ENCODE data around the gene ARMH3. TPM values are rescaled to one million over a fixed set of nuclear protein-coding genes. Genes with fewer than 3 reads are reported as not detected.
A peak's percentile ranks its signal among the peaks of the same experiment; 100 is the strongest.

The ARMH3 gene
- total RNA-seq, 4 donors from 2014 or later = 9.7 to 14.9 (median 13.4) TPM

DNA sequence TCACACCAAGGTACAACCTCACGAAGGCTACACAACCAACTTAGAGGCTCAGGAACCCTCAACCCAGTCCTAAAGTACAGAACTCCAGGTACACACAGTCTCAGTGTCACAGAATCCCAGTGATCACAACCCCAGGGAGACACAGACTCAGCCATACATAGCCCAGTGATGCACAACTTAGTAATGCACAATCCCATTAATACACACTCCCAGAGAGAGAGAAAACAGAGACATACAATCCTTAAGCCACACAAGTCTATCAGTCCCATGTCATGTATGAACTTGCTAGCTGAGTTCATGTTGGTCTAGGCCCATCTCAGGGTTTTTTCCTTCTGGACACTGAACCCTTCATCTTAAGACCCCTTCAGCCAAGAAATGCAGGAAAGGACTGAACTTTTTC is 217.0 kb downstream of the ARMH3 start:
- DNase-seq (no peak), ATAC-seq (peak in 1 of 2 donors; percentile 21)
- H3K36me3 ChIP-seq = no peaks in the 10 kb centered on the region
- TF ChIP-seq, protein P1, sequence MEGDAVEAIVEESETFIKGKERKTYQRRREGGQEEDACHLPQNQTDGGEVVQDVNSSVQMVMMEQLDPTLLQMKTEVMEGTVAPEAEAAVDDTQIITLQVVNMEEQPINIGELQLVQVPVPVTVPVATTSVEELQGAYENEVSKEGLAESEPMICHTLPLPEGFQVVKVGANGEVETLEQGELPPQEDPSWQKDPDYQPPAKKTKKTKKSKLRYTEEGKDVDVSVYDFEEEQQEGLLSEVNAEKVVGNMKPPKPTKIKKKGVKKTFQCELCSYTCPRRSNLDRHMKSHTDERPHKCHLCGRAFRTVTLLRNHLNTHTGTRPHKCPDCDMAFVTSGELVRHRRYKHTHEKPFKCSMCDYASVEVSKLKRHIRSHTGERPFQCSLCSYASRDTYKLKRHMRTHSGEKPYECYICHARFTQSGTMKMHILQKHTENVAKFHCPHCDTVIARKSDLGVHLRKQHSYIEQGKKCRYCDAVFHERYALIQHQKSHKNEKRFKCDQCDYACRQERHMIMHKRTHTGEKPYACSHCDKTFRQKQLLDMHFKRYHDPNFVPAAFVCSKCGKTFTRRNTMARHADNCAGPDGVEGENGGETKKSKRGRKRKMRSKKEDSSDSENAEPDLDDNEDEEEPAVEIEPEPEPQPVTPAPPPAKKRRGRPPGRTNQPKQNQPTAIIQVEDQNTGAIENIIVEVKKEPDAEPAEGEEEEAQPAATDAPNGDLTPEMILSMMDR (IDR thresholded peaks at IDR 0.05 in 4 of 5, conservative IDR thresholded peaks at IDR 0.05 in 1 of 5) = no peak
- TF ChIP-seq POLR2A (IDR thresholded peaks at IDR 0.05) = no peak
- in situ Hi-C loops (cut with MboI; ENCODE audit: low sequenced_read_pairs in 4 of 4) = loop anchor here in 2 of 4 donors (5.0 to 10.0 kb wide), 3 partner anchors 173 to 236 kb away; no protein-coding TSS in a partner anchor
- H3K27ac ChIP-seq = no peak overlapping the region
- no peaks in the 10 kb centered on the region for H3K27me3 ChIP-seq
- intact Hi-C loops (cut with DNase I; ENCODE audit: low total_unique reads) = no loop called here
- no peak overlapping the region for H3K4me3 ChIP-seq
- no peaks in the 10 kb centered on the region for H3K9me3 ChIP-seq
- H3K4me1 ChIP-seq = peaks cover 14 to 37% of the 10 kb centered on the region in 2 donors

DNA sequence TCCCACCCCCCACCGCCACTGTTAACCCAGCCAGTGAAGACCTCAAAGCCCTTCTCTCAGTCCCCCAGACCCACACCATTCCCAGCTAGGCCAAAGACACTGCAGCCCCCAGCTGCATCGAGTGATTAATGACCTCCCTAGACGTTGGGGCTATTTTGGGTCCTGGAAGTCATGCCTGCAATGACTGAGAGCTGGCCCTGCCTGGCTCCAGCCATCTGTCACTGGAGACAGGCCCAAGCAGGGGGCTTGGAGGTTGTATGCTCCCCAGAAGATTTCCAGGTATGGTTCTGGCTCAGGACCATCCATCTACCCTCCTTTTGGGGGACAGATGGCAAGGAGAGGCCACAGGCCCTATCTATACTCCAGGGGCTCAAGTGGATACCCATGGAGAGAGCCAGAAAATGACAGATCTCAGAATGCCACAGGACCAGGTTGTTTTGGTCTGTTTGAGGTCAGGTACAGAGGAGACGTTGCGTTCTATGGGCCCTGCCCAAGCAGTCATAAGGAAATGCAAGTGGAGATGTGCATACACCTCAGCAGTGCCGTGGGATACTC is 217.5 kb downstream of the ARMH3 start:
- in situ Hi-C loops (cut with MboI; ENCODE audit: low sequenced_read_pairs in 4 of 4) (loop anchor here in 2 of 4 donors (5.0 to 10.0 kb wide), 3 partner anchors 174 to 236 kb away; no protein-coding TSS in a partner anchor), intact Hi-C loops (cut with DNase I; ENCODE audit: low total_unique reads) (no loop called here)
- DNase-seq (no peak), ATAC-seq (no peak)
- H3K36me3 ChIP-seq = no peaks in the 10 kb centered on the region
- H3K27ac ChIP-seq = no peak overlapping the region
- no peak overlapping the region for H3K4me3 ChIP-seq
- no peaks in the 10 kb centered on the region for H3K9me3 ChIP-seq
- peaks cover 14 to 32% of the 10 kb centered on the region in 2 donors for H3K4me1 ChIP-seq
- H3K27me3 ChIP-seq = no peaks in the 10 kb centered on the region
- TF ChIP-seq POLR2A (IDR thresholded peaks at IDR 0.05) = no peak
- TF ChIP-seq, protein P1 (IDR thresholded peaks at IDR 0.05 in 4 of 5, conservative IDR thresholded peaks at IDR 0.05 in 1 of 5) = no peak

DNA sequence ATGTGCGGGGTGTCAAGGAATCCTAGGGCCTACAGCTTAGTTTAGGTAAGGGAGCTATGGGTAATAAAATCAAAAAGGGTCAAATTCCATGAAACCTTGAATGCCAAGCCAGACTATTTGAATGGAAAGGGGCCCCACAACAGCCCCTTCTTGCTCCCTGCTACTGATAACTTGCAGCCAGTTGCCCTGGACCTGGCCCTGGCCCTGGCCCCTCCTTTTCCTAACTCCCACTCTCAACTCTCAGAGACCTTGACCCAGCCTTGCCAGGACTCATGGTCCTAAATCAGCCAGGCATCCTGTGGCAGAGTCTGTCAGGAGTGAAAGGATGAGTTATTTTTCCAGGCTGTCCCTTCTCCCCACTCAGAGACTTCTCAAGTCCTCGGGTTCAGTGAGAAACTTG is 218.2 kb downstream of the ARMH3 start:
- no peaks in the 10 kb centered on the region for H3K36me3 ChIP-seq
- DNase-seq (no peak), ATAC-seq (no peak)
- H3K9me3 ChIP-seq = no peaks in the 10 kb centered on the region
- in situ Hi-C loops (cut with MboI; ENCODE audit: low sequenced_read_pairs in 4 of 4) = loop anchor here in 2 of 4 donors (5.0 to 10.0 kb wide), 3 partner anchors 175 to 237 kb away; no protein-coding TSS in a partner anchor
- TF ChIP-seq POLR2A (IDR thresholded peaks at IDR 0.05) = no peak
- TF ChIP-seq, protein P1 (IDR thresholded peaks at IDR 0.05 in 4 of 5, conservative IDR thresholded peaks at IDR 0.05 in 1 of 5) = no peak
- H3K27me3 ChIP-seq = no peaks in the 10 kb centered on the region
- intact Hi-C loops (cut with DNase I; ENCODE audit: low total_unique reads) = no loop called here
- H3K4me1 ChIP-seq = peaks cover 14 to 32% of the 10 kb centered on the region in 2 donors
- no peak overlapping the region for H3K27ac ChIP-seq
- no peak overlapping the region for H3K4me3 ChIP-seq

DNA sequence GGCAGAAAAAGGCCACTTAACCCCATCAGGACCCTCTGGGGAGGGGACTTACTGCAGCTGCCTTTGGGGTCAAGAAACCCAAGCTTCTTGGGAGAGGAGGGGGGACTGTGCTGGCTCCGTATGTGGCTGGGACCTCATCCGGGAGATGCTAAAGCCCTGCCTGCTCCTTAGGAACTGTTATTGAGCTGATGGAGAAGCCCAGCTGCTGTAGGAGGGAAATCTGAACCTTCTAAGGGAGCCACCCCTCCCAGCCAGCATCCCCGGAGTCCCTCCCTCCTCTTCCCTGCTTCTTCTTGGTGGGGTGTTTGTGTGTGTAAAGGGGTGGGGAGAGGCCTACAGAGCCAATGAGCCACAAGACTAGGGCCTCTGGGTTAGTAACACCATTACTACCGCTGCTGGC is 220.6 kb downstream of the ARMH3 start:
- Histone ChIP-seq H3K36me3 (no peaks in the 10 kb centered on the region), H3K27ac (no peak overlapping the region), H3K4me3 (no peak overlapping the region), H3K27me3 (no peaks in the 10 kb centered on the region), H3K4me1 (peaks cover 14 to 31% of the 10 kb centered on the region in 2 donors), H3K9me3 (no peaks in the 10 kb centered on the region)
- ATAC-seq = no peak
- intact Hi-C loops (cut with DNase I; ENCODE audit: low total_unique reads) = no loop called here
- TF ChIP-seq, protein P1 (IDR thresholded peaks at IDR 0.05 in 4 of 5, conservative IDR thresholded peaks at IDR 0.05 in 1 of 5) = no peak
- no peak for TF ChIP-seq POLR2A (IDR thresholded peaks at IDR 0.05)
- in situ Hi-C loops (cut with MboI; ENCODE audit: low sequenced_read_pairs in 4 of 4) = loop anchor here in 2 of 4 donors (5.0 to 10.0 kb wide), 3 partner anchors 177 to 239 kb away; no protein-coding TSS in a partner anchor
- no peak for DNase-seq

All from gastrocnemius medialis (tissue), 4 donors.